K562 (cell line): Measurements from ENCODE around the gene PITPNB. TPM values are rescaled to one million over a fixed set of nuclear protein-coding genes. Genes with fewer than 3 reads are reported as not detected.

Experiments used
- ATAC-seq: fragments of 200-7000 bp; cut with Tn5 transposase; 3 replicates; pipeline ENCODE4 v1.9.1; 2020; ENCODE audit warnings: moderate library complexity
- BruUV-seq: library from RNA; stranded (reverse); fragments of 400-500 nt; replicated peaks from 2 replicates; lab custom pipeline; 2021; lab: Mats Ljungman, UMichigan
- CTCF ChIA-PET: fragments of 300-600 bp; formaldehyde crosslinking; extraction: SDS; loops from one replicate; lab custom pipeline; 2021; ENCODE audit warnings: low intra/inter-chr PET ratio; lab: Yijun Ruan, JAX
- POLR2A ChIA-PET: fragments of 300-600, 350-650 bp; sonication (Branson Sonifier 250); formaldehyde crosslinking; extraction: SDS; loops from one replicate; lab custom pipeline; 2021; ENCODE audit warnings: antibody characterized with exemption, inconsistent platforms; lab: Yijun Ruan, JAX
- DNase-seq, 4 experiments: peaks; one replicate each; pipeline versions ENCODE4 v3.0.0 to v3.0.0-alpha.2; 2011 to 2018; ENCODE audit warnings: low spot score in 3 of 4, mixed read lengths in 3 of 4; ENCODE audit errors: extremely low read depth in 1 of 4
- FAIRE-seq: peaks from 2 replicates; lab custom pipeline; 2011; peaks lifted over from hg19 to GRCh38; lab: Jason Lieb, UNC
- H2AFZ ChIP-seq: 2 replicates; pipeline ENCODE4 v1.6.0; 2011; ENCODE audit warnings: low read depth, low read length, control low read depth, inconsistent platforms
- H3K27ac ChIP-seq: fragments of 200-600 bp; 3 replicates; pipeline ENCODE4 v1.8.0; 2011; ENCODE audit warnings: low read depth, mild to moderate bottlenecking, control low read depth, inconsistent platforms, low read length, moderate library complexity, mixed read lengths; ENCODE audit errors: extremely low read depth
- H3K27me3 ChIP-seq, 2 experiments: fragments of 300-600 bp in 1 of 2; 2 replicates in 1 of 2; 3 replicates in 1 of 2; pipeline versions ENCODE4 v1.6.0 to v1.8.0; 2011; ENCODE audit warnings: inconsistent platforms in 2 of 2, low read length in 2 of 2, mild to moderate bottlenecking in 1 of 2, mixed read lengths in 1 of 2, moderate library complexity in 1 of 2; ENCODE audit not compliant: control insufficient read depth in 2 of 2, insufficient read depth in 2 of 2
- H3K36me3 ChIP-seq: fragments of 300-600 bp; 3 replicates; pipeline ENCODE4 v1.8.0; 2011; ENCODE audit warnings: mild to moderate bottlenecking, low read length, inconsistent platforms; ENCODE audit not compliant: control insufficient read depth, insufficient read depth
- H3K4me1 ChIP-seq, 2 experiments: fragments of 200-600 bp in 1 of 2; replicated peaks in 1 of 2; 2 replicates in 1 of 2; 3 replicates in 1 of 2; pipeline versions ENCODE4 v1.5.1 to v1.8.0; 2011; ENCODE audit warnings: inconsistent platforms in 2 of 2, low read length in 2 of 2, mild to moderate bottlenecking in 1 of 2, mixed read lengths in 1 of 2, moderate library complexity in 1 of 2; ENCODE audit not compliant: control insufficient read depth in 2 of 2, insufficient read depth in 2 of 2
- H3K4me2 ChIP-seq: 2 replicates; pipeline ENCODE4 v1.6.1; 2011; ENCODE audit warnings: low read length, control low read depth, inconsistent platforms, mixed read lengths; ENCODE audit not compliant: insufficient read depth
- H3K4me3 ChIP-seq: fragments of 200-600 bp; sonication (generic), shearing (Covaris generic); 2 replicates; pipeline ENCODE4 v1.5.1; 2016; ENCODE audit warnings: control low read depth, inconsistent platforms
- H3K79me2 ChIP-seq: fragments of 200-600 bp; 3 replicates; pipeline ENCODE4 v1.8.0; 2011; ENCODE audit warnings: low read length, inconsistent platforms; ENCODE audit not compliant: control insufficient read depth, insufficient read depth
- H3K9ac ChIP-seq, 2 experiments: 2 replicates each; pipeline versions ENCODE4 v1.6.0 to v1.6.1; 2011; ENCODE audit warnings: low read depth in 2 of 2, low read length in 2 of 2, control low read depth in 1 of 2, inconsistent platforms in 1 of 2, mild to moderate bottlenecking in 1 of 2, mixed read lengths in 1 of 2; ENCODE audit not compliant: insufficient read depth in 1 of 2
- H3K9me1 ChIP-seq: one replicate; pipeline ENCODE4 v1.6.0; 2011; ENCODE audit warnings: inconsistent platforms, mild to moderate bottlenecking, low read length, moderate library complexity; ENCODE audit not compliant: control insufficient read depth, insufficient read depth
- H3K9me3 ChIP-seq: replicated peaks from 2 replicates; pipeline ENCODE4 v1.5.1; 2011; ENCODE audit warnings: low read depth, low read length, inconsistent platforms; ENCODE audit not compliant: control insufficient read depth, insufficient read depth
- H4K20me1 ChIP-seq: replicated peaks from 2 replicates; pipeline ENCODE4 v1.6.1; 2011; ENCODE audit warnings: low read length, inconsistent platforms, mixed read lengths; ENCODE audit not compliant: control insufficient read depth, insufficient read depth
- ARNT ChIP-seq, 2 experiments: fragments of 450-650 bp; IDR thresholded peaks; 2 replicates each; pipeline ENCODE4 v1.6.1; 2016; ENCODE audit warnings: mild to moderate bottlenecking in 1 of 2
- ATF1 ChIP-seq, 2 experiments: fragments of 450-650 bp in 1 of 2; IDR thresholded peaks; 2 replicates each; pipeline ENCODE4 v1.6.1; 2016; ENCODE audit warnings: missing compliant biosample characterization in 1 of 2, missing genetic modification characterization in 1 of 2
- RAD51 ChIP-seq: fragments of 450-650 bp; IDR thresholded peaks from 2 replicates; pipeline ENCODE4 v1.7.1; 2016; ENCODE audit warnings: low read depth, mild to moderate bottlenecking, borderline replicate concordance
- SNRNP70 ChIP-seq: fragments of 200-400 bp; formaldehyde crosslinking; optimal IDR thresholded peaks from 2 replicates; pipeline ENCODE3; 2017; ENCODE audit warnings: low read depth, low read length
- TOE1 ChIP-seq, 2 experiments: fragments of 450-650 bp in 1 of 2; sonication (generic) in 1 of 2; formaldehyde crosslinking in 1 of 2; IDR thresholded peaks; 2 replicates each; pipeline versions ENCODE4 v1.7.1 to v1.8.0; 2016 to 2022; ENCODE audit warnings: borderline replicate concordance in 2 of 2, mild to moderate bottlenecking in 2 of 2, antibody characterized with exemption in 1 of 2, inconsistent platforms in 1 of 2, low read depth in 1 of 2, missing genetic modification reagents in 1 of 2, moderate library complexity in 1 of 2
- WGBS: fragments of 100-300 bp; shearing (Covaris generic); methylation state at CpG from one replicate; pipeline ENCODE4 v1.1.6; 2016; ENCODE audit warnings: low coverage, mixed read lengths; ENCODE audit not compliant: insufficient coverage; ENCODE audit errors: missing lambda C conversion rate; 5-methylcytosine and 5-hydroxymethylcytosine counted together
- in situ Hi-C: fragments of 300-500 bp; cut with MboI; formaldehyde crosslinking; loops from 4 replicates; pipeline ENCODE4 v1.15.0; 2018; ENCODE audit warnings: inconsistent platforms, mixed read lengths
- intact Hi-C: fragments of 100-400 bp; cut with micrococcal nuclease; formaldehyde crosslinking; loops from 2 replicates; pipeline ENCODE4 v1.14.2; 2022
- polyA plus RNA-seq, 8 experiments: library from polyadenylated mRNA; depleted of rRNA in 4 of 8; stranded (reverse) in 5 of 8; unstranded in 3 of 8; fragments of >200 nt; fragmentation: Nextera tagmentation in 2 of 8; fragmentation: Illumina TruSeq in 1 of 8; extraction: Ambion mirVana in 2 of 8; extraction: Trizol in 1 of 8; gene quantifications; 2 replicates each; pipeline versions ENCODE4 v1.2.1 to v1.2.3, GENCODE V29; 2011 to 2014; ENCODE audit warnings: inconsistent platforms in 1 of 8, missing spikeins in 1 of 8
- total RNA-seq, 7 experiments: library from RNA; depleted of rRNA in 6 of 7; stranded (reverse); fragments of >200 nt in 6 of 7; fragmentation: Illumina TruSeq in 2 of 7; extraction: Trizol in 2 of 7; gene quantifications; 2 replicates each; pipeline versions ENCODE4 v1.2.1 to v1.2.3, GENCODE V29; 2011 to 2021; ENCODE audit warnings: low replicate concordance in 1 of 7
- TF ChIP-seq, protein P1 (sequence below): fragments of 250-450 bp; sonication (Bioruptor Pico); IDR thresholded peaks from 2 replicates; pipeline ENCODE4 v1.5.0; 2021; ENCODE audit warnings: mild to moderate bottlenecking, moderate library complexity
- TF ChIP-seq, protein P2 (sequence below): fragments of 200-600 bp; sonication (generic); IDR thresholded peaks from one replicate; pipeline ENCODE4 v1.6.1; 2012; ENCODE audit warnings: mild to moderate bottlenecking, low read depth, low read length, inconsistent platforms

PITPNB gene
- total and polyA plus RNA-seq, 9 of the 15 experiments (the other 6 are each of a cell fraction or from before 2014, with no cell fraction given): 13.1 to 52.4 (median 34.7) TPM

DNA sequence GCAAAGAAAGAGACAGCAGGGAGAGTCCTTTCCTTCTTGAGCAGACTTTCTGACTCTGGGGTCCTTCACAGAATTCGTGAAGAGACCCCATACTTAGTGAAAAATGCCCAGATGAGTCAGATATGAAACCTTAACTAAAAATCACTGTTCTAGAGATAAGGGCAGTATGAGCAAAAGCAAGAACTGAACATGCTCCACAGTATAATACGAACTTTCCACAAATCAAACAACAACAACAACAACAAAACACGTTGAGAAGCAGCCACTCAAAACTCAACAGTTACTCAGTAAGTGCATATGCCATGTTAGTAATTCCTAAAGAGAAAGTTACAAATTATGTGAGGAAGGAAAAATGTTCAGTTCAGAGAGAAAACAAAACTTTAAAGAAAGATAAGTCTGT, 44.3 kb downstream of the PITPNB start:
- Histone ChIP-seq H3K4me1 (no peaks in the 10 kb centered on the region), H3K27ac (no peak overlapping the region), H4K20me1 (no peaks in the 10 kb centered on the region), H3K79me2 (peaks cover 25% of the 10 kb centered on the region), H3K36me3 (peaks cover 58% of the 10 kb centered on the region), H3K27me3 (no peaks in the 10 kb centered on the region), H2AFZ (no peak overlapping the region)
- CTCF ChIA-PET: no interaction called here
- POLR2A ChIA-PET: no interaction called here
- FAIRE-seq (no peak), ATAC-seq (no peak), DNase-seq (no peak)
- in situ Hi-C loops: loop anchor here (25.0 kb wide), 1 partner anchor 713 kb away; no protein-coding TSS in a partner anchor
- 75% methylated on average over 3 of the region's 3 CpGs for WGBS
- TF ChIP-seq RAD51: no peak
- no peak for TF ChIP-seq ARNT (IDR thresholded peaks at IDR 0.05)
- no peak for TF ChIP-seq TOE1 (IDR thresholded peaks at IDR 0.05; ENCODE audit: borderline replicate concordance)
- TF ChIP-seq TOE1 (CRISPR knock-in tag; IDR thresholded peaks at IDR 0.05; ENCODE audit: borderline replicate concordance, low read depth): no peak
- TF ChIP-seq, protein P1, sequence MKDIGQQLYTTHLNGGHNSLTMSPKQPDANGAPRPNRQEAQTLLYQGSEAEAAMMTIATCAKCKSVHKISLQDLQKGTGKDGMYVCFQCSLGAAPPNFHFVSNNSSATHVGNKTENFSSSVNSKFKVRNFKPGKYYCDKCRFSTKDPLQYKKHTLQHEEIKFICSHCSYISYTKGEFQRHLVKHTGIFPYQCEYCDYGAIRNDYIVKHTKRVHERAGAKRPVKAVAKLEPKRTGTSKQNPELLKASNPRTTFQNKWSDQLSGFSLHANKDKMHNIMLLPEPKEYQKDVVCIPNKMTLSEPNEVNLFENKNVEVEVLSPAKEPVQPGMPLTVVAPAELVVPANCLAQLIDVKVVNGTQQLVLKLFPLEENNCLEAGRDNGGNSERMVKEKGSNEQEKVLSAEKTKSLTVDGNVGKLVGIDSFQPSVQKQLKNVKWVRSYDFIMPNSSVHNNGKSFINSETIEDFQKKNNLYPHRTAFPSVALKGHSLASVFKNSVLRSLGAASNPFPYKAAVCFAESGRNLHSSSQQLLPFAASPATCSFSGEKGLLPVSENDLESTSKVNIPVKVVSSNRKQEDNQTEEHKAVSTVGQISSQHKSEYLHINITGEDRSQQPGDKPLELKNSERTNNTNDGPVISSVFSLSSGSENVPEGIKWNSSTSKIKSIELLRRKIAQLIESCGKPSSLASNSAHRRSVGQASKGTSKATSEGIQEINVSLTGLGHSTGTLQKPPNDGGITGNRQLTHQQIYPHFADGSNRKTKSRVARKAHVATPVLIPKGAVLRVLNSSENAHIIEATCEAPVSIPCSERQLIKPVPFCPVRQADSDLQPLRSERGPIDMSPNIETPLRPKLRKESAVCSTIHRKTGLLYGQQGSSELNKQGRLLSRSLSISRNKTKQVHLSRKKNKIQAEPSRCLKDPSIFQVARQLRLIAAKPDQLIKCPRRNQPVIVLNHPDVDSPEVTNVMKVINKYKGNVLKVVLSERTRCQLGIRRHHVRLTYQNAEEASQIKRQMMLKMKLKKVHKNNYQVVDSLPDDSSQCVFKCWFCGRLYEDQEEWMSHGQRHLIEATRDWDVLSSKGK (CRISPR knock-in tag): no peak
- TF ChIP-seq SNRNP70: no peak
- no peak for TF ChIP-seq ATF1 (CRISPR knock-in tag; IDR thresholded peaks at IDR 0.05)
- TF ChIP-seq ATF1 (tag; IDR thresholded peaks at IDR 0.05): no peak
- TF ChIP-seq, protein P2, sequence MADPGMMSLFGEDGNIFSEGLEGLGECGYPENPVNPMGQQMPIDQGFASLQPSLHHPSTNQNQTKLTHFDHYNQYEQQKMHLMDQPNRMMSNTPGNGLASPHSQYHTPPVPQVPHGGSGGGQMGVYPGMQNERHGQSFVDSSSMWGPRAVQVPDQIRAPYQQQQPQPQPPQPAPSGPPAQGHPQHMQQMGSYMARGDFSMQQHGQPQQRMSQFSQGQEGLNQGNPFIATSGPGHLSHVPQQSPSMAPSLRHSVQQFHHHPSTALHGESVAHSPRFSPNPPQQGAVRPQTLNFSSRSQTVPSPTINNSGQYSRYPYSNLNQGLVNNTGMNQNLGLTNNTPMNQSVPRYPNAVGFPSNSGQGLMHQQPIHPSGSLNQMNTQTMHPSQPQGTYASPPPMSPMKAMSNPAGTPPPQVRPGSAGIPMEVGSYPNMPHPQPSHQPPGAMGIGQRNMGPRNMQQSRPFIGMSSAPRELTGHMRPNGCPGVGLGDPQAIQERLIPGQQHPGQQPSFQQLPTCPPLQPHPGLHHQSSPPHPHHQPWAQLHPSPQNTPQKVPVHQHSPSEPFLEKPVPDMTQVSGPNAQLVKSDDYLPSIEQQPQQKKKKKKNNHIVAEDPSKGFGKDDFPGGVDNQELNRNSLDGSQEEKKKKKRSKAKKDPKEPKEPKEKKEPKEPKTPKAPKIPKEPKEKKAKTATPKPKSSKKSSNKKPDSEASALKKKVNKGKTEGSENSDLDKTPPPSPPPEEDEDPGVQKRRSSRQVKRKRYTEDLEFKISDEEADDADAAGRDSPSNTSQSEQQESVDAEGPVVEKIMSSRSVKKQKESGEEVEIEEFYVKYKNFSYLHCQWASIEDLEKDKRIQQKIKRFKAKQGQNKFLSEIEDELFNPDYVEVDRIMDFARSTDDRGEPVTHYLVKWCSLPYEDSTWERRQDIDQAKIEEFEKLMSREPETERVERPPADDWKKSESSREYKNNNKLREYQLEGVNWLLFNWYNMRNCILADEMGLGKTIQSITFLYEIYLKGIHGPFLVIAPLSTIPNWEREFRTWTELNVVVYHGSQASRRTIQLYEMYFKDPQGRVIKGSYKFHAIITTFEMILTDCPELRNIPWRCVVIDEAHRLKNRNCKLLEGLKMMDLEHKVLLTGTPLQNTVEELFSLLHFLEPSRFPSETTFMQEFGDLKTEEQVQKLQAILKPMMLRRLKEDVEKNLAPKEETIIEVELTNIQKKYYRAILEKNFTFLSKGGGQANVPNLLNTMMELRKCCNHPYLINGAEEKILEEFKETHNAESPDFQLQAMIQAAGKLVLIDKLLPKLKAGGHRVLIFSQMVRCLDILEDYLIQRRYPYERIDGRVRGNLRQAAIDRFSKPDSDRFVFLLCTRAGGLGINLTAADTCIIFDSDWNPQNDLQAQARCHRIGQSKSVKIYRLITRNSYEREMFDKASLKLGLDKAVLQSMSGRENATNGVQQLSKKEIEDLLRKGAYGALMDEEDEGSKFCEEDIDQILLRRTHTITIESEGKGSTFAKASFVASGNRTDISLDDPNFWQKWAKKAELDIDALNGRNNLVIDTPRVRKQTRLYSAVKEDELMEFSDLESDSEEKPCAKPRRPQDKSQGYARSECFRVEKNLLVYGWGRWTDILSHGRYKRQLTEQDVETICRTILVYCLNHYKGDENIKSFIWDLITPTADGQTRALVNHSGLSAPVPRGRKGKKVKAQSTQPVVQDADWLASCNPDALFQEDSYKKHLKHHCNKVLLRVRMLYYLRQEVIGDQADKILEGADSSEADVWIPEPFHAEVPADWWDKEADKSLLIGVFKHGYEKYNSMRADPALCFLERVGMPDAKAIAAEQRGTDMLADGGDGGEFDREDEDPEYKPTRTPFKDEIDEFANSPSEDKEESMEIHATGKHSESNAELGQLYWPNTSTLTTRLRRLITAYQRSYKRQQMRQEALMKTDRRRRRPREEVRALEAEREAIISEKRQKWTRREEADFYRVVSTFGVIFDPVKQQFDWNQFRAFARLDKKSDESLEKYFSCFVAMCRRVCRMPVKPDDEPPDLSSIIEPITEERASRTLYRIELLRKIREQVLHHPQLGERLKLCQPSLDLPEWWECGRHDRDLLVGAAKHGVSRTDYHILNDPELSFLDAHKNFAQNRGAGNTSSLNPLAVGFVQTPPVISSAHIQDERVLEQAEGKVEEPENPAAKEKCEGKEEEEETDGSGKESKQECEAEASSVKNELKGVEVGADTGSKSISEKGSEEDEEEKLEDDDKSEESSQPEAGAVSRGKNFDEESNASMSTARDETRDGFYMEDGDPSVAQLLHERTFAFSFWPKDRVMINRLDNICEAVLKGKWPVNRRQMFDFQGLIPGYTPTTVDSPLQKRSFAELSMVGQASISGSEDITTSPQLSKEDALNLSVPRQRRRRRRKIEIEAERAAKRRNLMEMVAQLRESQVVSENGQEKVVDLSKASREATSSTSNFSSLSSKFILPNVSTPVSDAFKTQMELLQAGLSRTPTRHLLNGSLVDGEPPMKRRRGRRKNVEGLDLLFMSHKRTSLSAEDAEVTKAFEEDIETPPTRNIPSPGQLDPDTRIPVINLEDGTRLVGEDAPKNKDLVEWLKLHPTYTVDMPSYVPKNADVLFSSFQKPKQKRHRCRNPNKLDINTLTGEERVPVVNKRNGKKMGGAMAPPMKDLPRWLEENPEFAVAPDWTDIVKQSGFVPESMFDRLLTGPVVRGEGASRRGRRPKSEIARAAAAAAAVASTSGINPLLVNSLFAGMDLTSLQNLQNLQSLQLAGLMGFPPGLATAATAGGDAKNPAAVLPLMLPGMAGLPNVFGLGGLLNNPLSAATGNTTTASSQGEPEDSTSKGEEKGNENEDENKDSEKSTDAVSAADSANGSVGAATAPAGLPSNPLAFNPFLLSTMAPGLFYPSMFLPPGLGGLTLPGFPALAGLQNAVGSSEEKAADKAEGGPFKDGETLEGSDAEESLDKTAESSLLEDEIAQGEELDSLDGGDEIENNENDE: no peak
- TF ChIP-seq, all 486 proteins: peak for 0
- Histone ChIP-seq H3K9ac (no peak overlapping the region), H3K4me2 (no peak overlapping the region), H3K9me1 (no peaks in the 10 kb centered on the region), H3K9me3 (no peaks in the 10 kb centered on the region), H3K4me3 (no peak overlapping the region)
- BruUV-seq: no TSS peak
- intact Hi-C loops: no loop called here
